GM23338 (cell line): ENCODE measurements around the gene ASTL. TPM values are rescaled to one million over a fixed set of nuclear protein-coding genes. Genes with fewer than 3 reads are reported as not detected.

Experiments used
- ATAC-seq: fragments of 200-7000 bp; cut with Tn5 transposase; 3 replicates; pipeline ENCODE4 v1.9.1; 2020
- DNase-seq: peaks from one replicate; pipeline ENCODE4 v3.0.0-alpha.2; 2015; ENCODE audit warnings: low spot score
- H2AFZ ChIP-seq: fragments of 200-600 bp; sonication (generic); 2 replicates; pipeline ENCODE4 v1.8.0; 2016; ENCODE audit warnings: antibody characterized with exemption, mild to moderate bottlenecking, moderate library complexity
- H3F3A ChIP-seq: fragments of 200-600 bp; sonication (generic); replicated peaks from 2 replicates; pipeline ENCODE4 v1.8.0; 2017; ENCODE audit warnings: antibody characterized with exemption, mixed run types, low read depth
- H3K27ac ChIP-seq: fragments of 200-600 bp; sonication (generic); 2 replicates; pipeline ENCODE4 v1.6.1; 2016; ENCODE audit warnings: low read depth
- H3K27me3 ChIP-seq: fragments of 200-600 bp; sonication (generic); 2 replicates; pipeline ENCODE4 v1.8.0; 2016; ENCODE audit warnings: mild to moderate bottlenecking, mixed run types, moderate library complexity; ENCODE audit not compliant: insufficient read depth
- H3K36me3 ChIP-seq: fragments of 200-600 bp; sonication (generic); 2 replicates; pipeline ENCODE4 v1.8.0; 2016; ENCODE audit warnings: mild to moderate bottlenecking; ENCODE audit not compliant: insufficient read depth
- H3K4me1 ChIP-seq: fragments of 200-600 bp; sonication (generic); 2 replicates; pipeline ENCODE4 v1.8.0; 2016; ENCODE audit warnings: mild to moderate bottlenecking, moderate library complexity; ENCODE audit not compliant: insufficient read depth
- H3K4me2 ChIP-seq: fragments of 200-600 bp; sonication (generic); 2 replicates; pipeline ENCODE4 v1.7.1; 2017; ENCODE audit warnings: mixed run types
- H3K4me3 ChIP-seq: fragments of 200-600 bp; sonication (generic); 2 replicates; pipeline ENCODE4 v1.6.1; 2016; ENCODE audit warnings: mixed run types
- H3K79me2 ChIP-seq: fragments of 200-600 bp; sonication (generic); replicated peaks from 2 replicates; pipeline ENCODE4 v1.8.0; 2017; ENCODE audit warnings: mild to moderate bottlenecking; ENCODE audit not compliant: insufficient read depth
- H3K9me2 ChIP-seq: fragments of 200-600 bp; sonication (generic); 2 replicates; pipeline ENCODE4 v1.8.0; 2017; ENCODE audit not compliant: insufficient read depth
- H4K20me1 ChIP-seq: fragments of 200-600 bp; sonication (generic); replicated peaks from 2 replicates; pipeline ENCODE4 v1.8.0; 2017; ENCODE audit warnings: mild to moderate bottlenecking; ENCODE audit not compliant: insufficient read depth
- H3K27ac Mint-ChIP-seq: 2 replicates; pipeline ENCODE4 v1.8.0; 2020; ENCODE audit warnings: inconsistent platforms, mild to moderate bottlenecking, moderate library complexity, mixed read lengths
- H3K27me3 Mint-ChIP-seq: 3 replicates; pipeline ENCODE4 v1.8.0; 2022; ENCODE audit warnings: low read depth, mild to moderate bottlenecking, moderate library complexity, mixed read lengths, inconsistent platforms; ENCODE audit not compliant: insufficient read depth, poor library complexity
- H3K36me3 Mint-ChIP-seq: 3 replicates; pipeline ENCODE4 v1.8.0; 2021; ENCODE audit warnings: low read depth, mild to moderate bottlenecking, inconsistent platforms, moderate library complexity, mixed read lengths
- H3K4me1 Mint-ChIP-seq: 3 replicates; pipeline ENCODE4 v1.8.0; 2020; ENCODE audit warnings: mild to moderate bottlenecking, inconsistent platforms, mixed read lengths
- H3K4me3 Mint-ChIP-seq: 3 replicates; pipeline ENCODE4 v1.8.0; 2021; ENCODE audit warnings: moderate library complexity, mild to moderate bottlenecking, inconsistent platforms, mixed read lengths
- H3K9me3 Mint-ChIP-seq: 3 replicates; pipeline ENCODE4 v1.8.0; 2020; ENCODE audit warnings: moderate library complexity, mild to moderate bottlenecking, inconsistent platforms, mixed read lengths
- CREB1 ChIP-seq: fragments of 250-450 bp; sonication (Bioruptor Pico); IDR thresholded peaks from 2 replicates; pipeline ENCODE4 v1.5.0; 2020; ENCODE audit warnings: low read depth, mild to moderate bottlenecking, moderate library complexity
- EZH2 ChIP-seq: fragments of 200-600 bp; sonication (generic); IDR thresholded peaks from one replicate; pipeline ENCODE4 v1.8.0; 2017; ENCODE audit warnings: antibody characterized with exemption, mild to moderate bottlenecking, low read depth; ENCODE audit not compliant: unreplicated experiment
- EZH2phosphoT487 ChIP-seq: fragments of 200-600 bp; sonication (generic); IDR thresholded peaks from one replicate; pipeline ENCODE4 v1.8.1; 2018; ENCODE audit warnings: antibody characterized with exemption; ENCODE audit not compliant: unreplicated experiment
- JUNB ChIP-seq: IDR thresholded peaks from one replicate; pipeline ENCODE4 v1.6.1; 2016; ENCODE audit warnings: antibody characterized with exemption; ENCODE audit not compliant: unreplicated experiment
- NANOG ChIP-seq: IDR thresholded peaks from 2 replicates; pipeline ENCODE4 v1.6.1; 2016; ENCODE audit warnings: antibody characterized with exemption, borderline replicate concordance
- POLR2AphosphoS5 ChIP-seq: IDR thresholded peaks from 2 replicates; pipeline ENCODE4 v1.6.1; 2016; ENCODE audit warnings: antibody characterized with exemption, low read depth
- STAT1 ChIP-seq: IDR thresholded peaks from one replicate; pipeline ENCODE4 v1.6.1; 2016; ENCODE audit warnings: antibody characterized with exemption; ENCODE audit not compliant: unreplicated experiment
- ZNF114 ChIP-seq: fragments of 250-450 bp; sonication (Bioruptor Pico); IDR thresholded peaks from 2 replicates; pipeline ENCODE4 v1.5.0; 2020; ENCODE audit warnings: mild to moderate bottlenecking, moderate library complexity
- ZNF331 ChIP-seq: fragments of 250-450 bp; sonication (Bioruptor Pico); IDR thresholded peaks from 2 replicates; pipeline ENCODE4 v1.5.0; 2020; ENCODE audit warnings: low read depth, mild to moderate bottlenecking, moderate library complexity
- polyA plus RNA-seq: library from polyadenylated mRNA; unstranded; fragments of >200 nt; fragmentation: Nextera tagmentation; extraction: Ambion mirVana; gene quantifications from 2 replicates; pipeline ENCODE4 v1.2.1, GENCODE V29; 2016
- total RNA-seq: library from RNA; depleted of rRNA; stranded (reverse); fragments of >200 nt; shearing (Covaris generic); gene quantifications from 2 replicates; pipeline ENCODE4 v1.2.3, GENCODE V29; 2014
- TF ChIP-seq, protein P1 (sequence below), 2 experiments: fragments of 200-600 bp in 1 of 2; sonication (generic) in 1 of 2; conservative IDR thresholded peaks; 2 replicates each; pipeline versions ENCODE4 v1.5.1 to v1.6.1; 2016 to 2017; ENCODE audit warnings: antibody characterized with exemption in 2 of 2, low read depth in 2 of 2, mild to moderate bottlenecking in 2 of 2, moderate library complexity in 1 of 2
- TF ChIP-seq, protein P2 (sequence below): fragments of 250-450 bp; sonication (Bioruptor Pico); IDR thresholded peaks from 2 replicates; pipeline ENCODE4 v1.5.0; 2020; ENCODE audit warnings: mild to moderate bottlenecking, moderate library complexity
- TF ChIP-seq, protein P3 (sequence below): IDR thresholded peaks from one replicate; pipeline ENCODE4 v1.6.1; 2018; ENCODE audit warnings: antibody characterized with exemption; ENCODE audit not compliant: unreplicated experiment
- TF ChIP-seq, protein P4 (sequence below): IDR thresholded peaks from 2 replicates; pipeline ENCODE4 v1.6.1; 2016; ENCODE audit warnings: antibody characterized with exemption

ASTL gene
- total and polyA plus RNA-seq, 2 experiments from 2014 or later = 0.23 TPM; not detected in 1

DNA sequence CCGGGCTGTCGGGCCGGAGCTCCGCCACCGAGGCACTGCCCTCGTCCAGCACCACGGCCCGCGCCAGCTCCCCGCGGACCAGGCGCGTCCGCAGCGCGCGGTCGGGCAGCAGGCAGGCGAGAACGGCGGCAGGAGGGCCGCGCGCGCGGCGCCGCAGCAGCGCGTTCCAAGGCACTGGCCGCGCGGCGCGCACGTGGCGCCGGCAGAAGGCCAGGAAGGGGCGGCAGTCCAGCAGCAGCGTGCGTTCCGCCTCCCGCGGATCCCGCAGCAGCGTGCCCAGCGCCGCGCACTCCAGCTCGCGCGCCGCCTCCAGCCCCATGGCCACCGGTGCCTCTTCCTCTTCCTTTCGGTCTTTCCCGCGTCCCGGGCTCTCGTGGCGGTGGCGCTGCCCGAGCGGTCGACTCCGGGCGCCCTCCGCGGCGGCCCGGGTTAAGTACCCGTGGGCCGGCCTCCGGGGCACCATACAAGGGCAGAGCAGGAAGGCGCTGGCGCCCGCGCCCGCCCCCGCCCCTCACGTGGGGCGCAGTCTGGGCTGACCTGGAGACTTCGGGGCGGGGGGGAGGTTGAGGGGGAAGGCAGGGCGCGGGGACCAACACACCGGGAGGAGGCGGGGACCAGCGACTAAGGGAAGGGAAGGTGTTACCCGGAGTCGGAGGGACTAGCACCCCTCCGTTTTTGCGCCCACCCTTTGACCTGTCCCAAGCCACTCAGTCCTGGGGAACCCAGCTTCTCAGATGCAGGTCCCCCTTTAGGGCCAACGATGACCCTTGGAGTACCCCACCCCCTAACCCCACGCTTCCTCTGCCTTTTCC lies 6.9 kb upstream of the ASTL start, which contains the start of gene DUSP2:
TSS of gene DUSP2 (minus strand) at position 405 of the 812 bp plus-strand sequence. CDS start at position 319, 86 bp downstream.
- TF ChIP-seq, protein P1, sequence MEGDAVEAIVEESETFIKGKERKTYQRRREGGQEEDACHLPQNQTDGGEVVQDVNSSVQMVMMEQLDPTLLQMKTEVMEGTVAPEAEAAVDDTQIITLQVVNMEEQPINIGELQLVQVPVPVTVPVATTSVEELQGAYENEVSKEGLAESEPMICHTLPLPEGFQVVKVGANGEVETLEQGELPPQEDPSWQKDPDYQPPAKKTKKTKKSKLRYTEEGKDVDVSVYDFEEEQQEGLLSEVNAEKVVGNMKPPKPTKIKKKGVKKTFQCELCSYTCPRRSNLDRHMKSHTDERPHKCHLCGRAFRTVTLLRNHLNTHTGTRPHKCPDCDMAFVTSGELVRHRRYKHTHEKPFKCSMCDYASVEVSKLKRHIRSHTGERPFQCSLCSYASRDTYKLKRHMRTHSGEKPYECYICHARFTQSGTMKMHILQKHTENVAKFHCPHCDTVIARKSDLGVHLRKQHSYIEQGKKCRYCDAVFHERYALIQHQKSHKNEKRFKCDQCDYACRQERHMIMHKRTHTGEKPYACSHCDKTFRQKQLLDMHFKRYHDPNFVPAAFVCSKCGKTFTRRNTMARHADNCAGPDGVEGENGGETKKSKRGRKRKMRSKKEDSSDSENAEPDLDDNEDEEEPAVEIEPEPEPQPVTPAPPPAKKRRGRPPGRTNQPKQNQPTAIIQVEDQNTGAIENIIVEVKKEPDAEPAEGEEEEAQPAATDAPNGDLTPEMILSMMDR (conservative IDR thresholded peaks at IDR 0.05; ENCODE audit: low read depth in 2 of 2) = no peak
- TF ChIP-seq, protein P2, sequence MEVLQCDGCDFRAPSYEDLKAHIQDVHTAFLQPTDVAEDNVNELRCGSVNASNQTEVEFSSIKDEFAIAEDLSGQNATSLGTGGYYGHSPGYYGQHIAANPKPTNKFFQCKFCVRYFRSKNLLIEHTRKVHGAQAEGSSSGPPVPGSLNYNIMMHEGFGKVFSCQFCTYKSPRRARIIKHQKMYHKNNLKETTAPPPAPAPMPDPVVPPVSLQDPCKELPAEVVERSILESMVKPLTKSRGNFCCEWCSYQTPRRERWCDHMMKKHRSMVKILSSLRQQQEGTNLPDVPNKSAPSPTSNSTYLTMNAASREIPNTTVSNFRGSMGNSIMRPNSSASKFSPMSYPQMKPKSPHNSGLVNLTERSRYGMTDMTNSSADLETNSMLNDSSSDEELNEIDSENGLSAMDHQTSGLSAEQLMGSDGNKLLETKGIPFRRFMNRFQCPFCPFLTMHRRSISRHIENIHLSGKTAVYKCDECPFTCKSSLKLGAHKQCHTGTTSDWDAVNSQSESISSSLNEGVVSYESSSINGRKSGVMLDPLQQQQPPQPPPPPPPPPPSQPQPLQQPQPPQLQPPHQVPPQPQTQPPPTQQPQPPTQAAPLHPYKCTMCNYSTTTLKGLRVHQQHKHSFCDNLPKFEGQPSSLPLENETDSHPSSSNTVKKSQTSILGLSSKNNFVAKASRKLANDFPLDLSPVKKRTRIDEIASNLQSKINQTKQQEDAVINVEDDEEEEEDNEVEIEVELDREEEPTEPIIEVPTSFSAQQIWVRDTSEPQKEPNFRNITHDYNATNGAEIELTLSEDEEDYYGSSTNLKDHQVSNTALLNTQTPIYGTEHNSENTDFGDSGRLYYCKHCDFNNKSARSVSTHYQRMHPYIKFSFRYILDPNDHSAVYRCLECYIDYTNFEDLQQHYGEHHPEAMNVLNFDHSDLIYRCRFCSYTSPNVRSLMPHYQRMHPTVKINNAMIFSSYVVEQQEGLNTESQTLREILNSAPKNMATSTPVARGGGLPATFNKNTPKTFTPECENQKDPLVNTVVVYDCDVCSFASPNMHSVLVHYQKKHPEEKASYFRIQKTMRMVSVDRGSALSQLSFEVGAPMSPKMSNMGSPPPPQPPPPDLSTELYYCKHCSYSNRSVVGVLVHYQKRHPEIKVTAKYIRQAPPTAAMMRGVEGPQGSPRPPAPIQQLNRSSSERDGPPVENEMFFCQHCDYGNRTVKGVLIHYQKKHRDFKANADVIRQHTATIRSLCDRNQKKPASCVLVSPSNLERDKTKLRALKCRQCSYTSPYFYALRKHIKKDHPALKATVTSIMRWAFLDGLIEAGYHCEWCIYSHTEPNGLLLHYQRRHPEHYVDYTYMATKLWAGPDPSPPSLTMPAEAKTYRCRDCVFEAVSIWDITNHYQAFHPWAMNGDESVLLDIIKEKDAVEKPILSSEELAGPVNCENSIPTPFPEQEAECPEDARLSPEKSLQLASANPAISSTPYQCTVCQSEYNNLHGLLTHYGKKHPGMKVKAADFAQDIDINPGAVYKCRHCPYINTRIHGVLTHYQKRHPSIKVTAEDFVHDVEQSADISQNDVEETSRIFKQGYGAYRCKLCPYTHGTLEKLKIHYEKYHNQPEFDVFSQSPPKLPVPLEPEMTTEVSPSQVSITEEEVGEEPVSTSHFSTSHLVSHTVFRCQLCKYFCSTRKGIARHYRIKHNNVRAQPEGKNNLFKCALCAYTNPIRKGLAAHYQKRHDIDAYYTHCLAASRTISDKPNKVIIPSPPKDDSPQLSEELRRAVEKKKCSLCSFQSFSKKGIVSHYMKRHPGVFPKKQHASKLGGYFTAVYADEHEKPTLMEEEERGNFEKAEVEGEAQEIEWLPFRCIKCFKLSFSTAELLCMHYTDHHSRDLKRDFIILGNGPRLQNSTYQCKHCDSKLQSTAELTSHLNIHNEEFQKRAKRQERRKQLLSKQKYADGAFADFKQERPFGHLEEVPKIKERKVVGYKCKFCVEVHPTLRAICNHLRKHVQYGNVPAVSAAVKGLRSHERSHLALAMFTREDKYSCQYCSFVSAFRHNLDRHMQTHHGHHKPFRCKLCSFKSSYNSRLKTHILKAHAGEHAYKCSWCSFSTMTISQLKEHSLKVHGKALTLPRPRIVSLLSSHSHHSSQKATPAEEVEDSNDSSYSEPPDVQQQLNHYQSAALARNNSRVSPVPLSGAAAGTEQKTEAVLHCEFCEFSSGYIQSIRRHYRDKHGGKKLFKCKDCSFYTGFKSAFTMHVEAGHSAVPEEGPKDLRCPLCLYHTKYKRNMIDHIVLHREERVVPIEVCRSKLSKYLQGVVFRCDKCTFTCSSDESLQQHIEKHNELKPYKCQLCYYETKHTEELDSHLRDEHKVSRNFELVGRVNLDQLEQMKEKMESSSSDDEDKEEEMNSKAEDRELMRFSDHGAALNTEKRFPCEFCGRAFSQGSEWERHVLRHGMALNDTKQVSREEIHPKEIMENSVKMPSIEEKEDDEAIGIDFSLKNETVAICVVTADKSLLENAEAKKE (CRISPR knock-in tag) = no peak
- no peak for TF ChIP-seq ZNF114 (CRISPR knock-in tag)
- TF ChIP-seq EZH2 = no peak
- TF ChIP-seq, protein P3, sequence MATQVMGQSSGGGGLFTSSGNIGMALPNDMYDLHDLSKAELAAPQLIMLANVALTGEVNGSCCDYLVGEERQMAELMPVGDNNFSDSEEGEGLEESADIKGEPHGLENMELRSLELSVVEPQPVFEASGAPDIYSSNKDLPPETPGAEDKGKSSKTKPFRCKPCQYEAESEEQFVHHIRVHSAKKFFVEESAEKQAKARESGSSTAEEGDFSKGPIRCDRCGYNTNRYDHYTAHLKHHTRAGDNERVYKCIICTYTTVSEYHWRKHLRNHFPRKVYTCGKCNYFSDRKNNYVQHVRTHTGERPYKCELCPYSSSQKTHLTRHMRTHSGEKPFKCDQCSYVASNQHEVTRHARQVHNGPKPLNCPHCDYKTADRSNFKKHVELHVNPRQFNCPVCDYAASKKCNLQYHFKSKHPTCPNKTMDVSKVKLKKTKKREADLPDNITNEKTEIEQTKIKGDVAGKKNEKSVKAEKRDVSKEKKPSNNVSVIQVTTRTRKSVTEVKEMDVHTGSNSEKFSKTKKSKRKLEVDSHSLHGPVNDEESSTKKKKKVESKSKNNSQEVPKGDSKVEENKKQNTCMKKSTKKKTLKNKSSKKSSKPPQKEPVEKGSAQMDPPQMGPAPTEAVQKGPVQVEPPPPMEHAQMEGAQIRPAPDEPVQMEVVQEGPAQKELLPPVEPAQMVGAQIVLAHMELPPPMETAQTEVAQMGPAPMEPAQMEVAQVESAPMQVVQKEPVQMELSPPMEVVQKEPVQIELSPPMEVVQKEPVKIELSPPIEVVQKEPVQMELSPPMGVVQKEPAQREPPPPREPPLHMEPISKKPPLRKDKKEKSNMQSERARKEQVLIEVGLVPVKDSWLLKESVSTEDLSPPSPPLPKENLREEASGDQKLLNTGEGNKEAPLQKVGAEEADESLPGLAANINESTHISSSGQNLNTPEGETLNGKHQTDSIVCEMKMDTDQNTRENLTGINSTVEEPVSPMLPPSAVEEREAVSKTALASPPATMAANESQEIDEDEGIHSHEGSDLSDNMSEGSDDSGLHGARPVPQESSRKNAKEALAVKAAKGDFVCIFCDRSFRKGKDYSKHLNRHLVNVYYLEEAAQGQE = no peak
- peak; percentile 48 for TF ChIP-seq POLR2AphosphoS5
- no peak for TF ChIP-seq EZH2phosphoT487
- no peak for TF ChIP-seq JUNB
- no peak for TF ChIP-seq NANOG
- TF ChIP-seq STAT1 = no peak
- TF ChIP-seq CREB1 (CRISPR knock-in tag) = no peak
- no peak for TF ChIP-seq ZNF331 (CRISPR knock-in tag)
- TF ChIP-seq, protein P4, sequence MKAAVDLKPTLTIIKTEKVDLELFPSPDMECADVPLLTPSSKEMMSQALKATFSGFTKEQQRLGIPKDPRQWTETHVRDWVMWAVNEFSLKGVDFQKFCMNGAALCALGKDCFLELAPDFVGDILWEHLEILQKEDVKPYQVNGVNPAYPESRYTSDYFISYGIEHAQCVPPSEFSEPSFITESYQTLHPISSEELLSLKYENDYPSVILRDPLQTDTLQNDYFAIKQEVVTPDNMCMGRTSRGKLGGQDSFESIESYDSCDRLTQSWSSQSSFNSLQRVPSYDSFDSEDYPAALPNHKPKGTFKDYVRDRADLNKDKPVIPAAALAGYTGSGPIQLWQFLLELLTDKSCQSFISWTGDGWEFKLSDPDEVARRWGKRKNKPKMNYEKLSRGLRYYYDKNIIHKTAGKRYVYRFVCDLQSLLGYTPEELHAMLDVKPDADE = 0 out of 2 replicates have a peak, but pooled peaks have one; percentile 4
- peak; percentile 41 for ATAC-seq
- Histone ChIP-seq H3K4me1 (peaks cover 25% of the 10 kb centered on the region), H3K4me2 (peak within 1 kb of the TSS; percentile 81), H4K20me1 (no peaks in the 10 kb centered on the region), H3K9me2 (no peaks in the 10 kb centered on the region), H3K27me3 (peaks cover 30% of the 10 kb centered on the region), H3K27ac (no peak within 1 kb of the TSS), H3K79me2 (no peaks in the 10 kb centered on the region), H3K4me3 (peak within 1 kb of the TSS; percentile 59), H3K36me3 (no peaks in the 10 kb centered on the region), H2AFZ (peak within 1 kb of the TSS; percentile 86), H3F3A (no peaks in the 10 kb centered on the region; the same call in none of the 2 replicates)
- peaks cover 2% of the 10 kb centered on the region; the same call in 1 of the 3 replicates for H3K9me3 Mint-ChIP-seq
- peaks cover 28% of the 10 kb centered on the region for H3K27me3 Mint-ChIP-seq
- peak; percentile 74 for DNase-seq
- peaks cover 29% of the 10 kb centered on the region for H3K4me1 Mint-ChIP-seq
- peaks cover 15% of the 10 kb centered on the region; the same call in 2 of the 3 replicates for H3K36me3 Mint-ChIP-seq
- H3K27ac Mint-ChIP-seq = no peak within 1 kb of the TSS; the same call in 1 of the 2 replicates
- peak within 1 kb of the TSS; percentile 88 for H3K4me3 Mint-ChIP-seq
